ENCODE data around the gene CTTN. TPM values are rescaled to one million over a fixed set of nuclear protein-coding genes. Genes with fewer than 3 reads are reported as not detected.

Gene CTTN
- total and polyA plus RNA-seq, 2 of the 13 experiments (the other 11 are each of a cell fraction or from before 2014, with no cell fraction given) = 84.4 to 114 TPM

- no peak for TF ChIP-seq KIAA2018 (CRISPR knock-in tag; IDR thresholded peaks at IDR 0.05; ENCODE audit: borderline replicate concordance)
- TF ChIP-seq ZNF430 (CRISPR knock-in tag; IDR thresholded peaks at IDR 0.05) = peak; percentile 82; the same call in 1 of the 2 replicates
- TF ChIP-seq ZBTB46 (CRISPR knock-in tag; IDR thresholded peaks at IDR 0.05; ENCODE audit: borderline replicate concordance) = no peak
- peak; percentile 38; the same call in 1 of the 2 replicates for TF ChIP-seq KAT7 (CRISPR knock-in tag; IDR thresholded peaks at IDR 0.05; ENCODE audit: borderline replicate concordance)
- TF ChIP-seq HNRNPH1 (optimal IDR thresholded peaks at IDR 0.05; ENCODE audit: low read depth, low read length) = no peak
- 0 out of 2 replicates have a peak, but pooled peaks have one; percentile 35 for TF ChIP-seq PRDM15 (CRISPR knock-in tag; IDR thresholded peaks at IDR 0.05)
- TF ChIP-seq ZNF329 (CRISPR knock-in tag; IDR thresholded peaks at IDR 0.05; ENCODE audit: low read depth) = peak; percentile 60; the same call in 1 of the 2 replicates
- TF ChIP-seq IRX3 (CRISPR knock-in tag; IDR thresholded peaks at IDR 0.05; ENCODE audit: borderline replicate concordance, low read depth) = no peak
These were observed at the start of gene CTTN (continued) for GRCh38 chr11:70397983-70398833.

Measured in HepG2 (cell line).